DOHH2 (cell line): ENCODE measurements around the gene CD163L1.

Source experiments
- H3F3A ChIP-seq: fragments of 200-600 bp; sonication (generic), shearing (Covaris generic); 2 replicates; pipeline ENCODE4 v1.6.0; 2016; ENCODE audit warnings: antibody characterized with exemption, mild to moderate bottlenecking; ENCODE audit not compliant: control insufficient read depth, insufficient read depth
- H3K27ac ChIP-seq: fragments of 200-600 bp; sonication (generic); 2 replicates; pipeline ENCODE4 v1.5.1; 2014; ENCODE audit warnings: low read depth, mild to moderate bottlenecking, low read length, moderate library complexity
- H3K27me3 ChIP-seq: fragments of 200-600 bp; sonication (generic); 2 replicates; pipeline ENCODE4 v1.6.1; 2014; ENCODE audit warnings: mild to moderate bottlenecking, low read length, mixed read lengths; ENCODE audit not compliant: control insufficient read depth
- H3K36me3 ChIP-seq: fragments of 200-600 bp; sonication (generic); 2 replicates; pipeline ENCODE4 v1.6.1; 2014; ENCODE audit warnings: mild to moderate bottlenecking, low read length, moderate library complexity, mixed read lengths; ENCODE audit not compliant: control insufficient read depth
- H3K4me1 ChIP-seq: fragments of 200-600 bp; sonication (generic); 2 replicates; pipeline ENCODE4 v1.6.1; 2014; ENCODE audit warnings: mild to moderate bottlenecking, low read length, mixed read lengths; ENCODE audit not compliant: control insufficient read depth
- H3K4me2 ChIP-seq: fragments of 200-600 bp; sonication (generic); 2 replicates; pipeline ENCODE4 v1.6.0; 2014; ENCODE audit warnings: mild to moderate bottlenecking, low read length, moderate library complexity
- H3K4me3 ChIP-seq: fragments of 200-600 bp; sonication (generic); 2 replicates; pipeline ENCODE4 v1.5.1; 2014; ENCODE audit warnings: mild to moderate bottlenecking, low read length, mixed read lengths
- H3K79me2 ChIP-seq: fragments of 200-600 bp; sonication (generic); 2 replicates; pipeline ENCODE4 v1.6.1; 2014; ENCODE audit warnings: mild to moderate bottlenecking, low read length, mixed read lengths; ENCODE audit not compliant: control insufficient read depth
- H3K9me2 ChIP-seq: fragments of 200-600 bp; sonication (generic); replicated peaks from 2 replicates; pipeline ENCODE4 v1.6.1; 2014; ENCODE audit warnings: mild to moderate bottlenecking, low read length, mixed read lengths; ENCODE audit not compliant: control insufficient read depth
- H3K9me3 ChIP-seq: fragments of 200-600 bp; sonication (generic); 2 replicates; pipeline ENCODE4 v1.6.1; 2014; ENCODE audit warnings: antibody characterized with exemption, low read length, mixed read lengths; ENCODE audit not compliant: control insufficient read depth, insufficient read depth
- H4K20me1 ChIP-seq: fragments of 200-600 bp; sonication (generic); 2 replicates; pipeline ENCODE4 v1.6.0; 2014; ENCODE audit warnings: low read depth, mild to moderate bottlenecking, antibody characterized with exemption, low read length, moderate library complexity; ENCODE audit not compliant: control insufficient read depth, insufficient read depth
- CTCF ChIP-seq: fragments of 200-600 bp; sonication (generic); IDR thresholded peaks from one replicate; pipeline ENCODE4 v1.5.1; 2014; ENCODE audit warnings: antibody characterized with exemption, mild to moderate bottlenecking, low read depth, low read length; ENCODE audit not compliant: poor library complexity, severe bottlenecking
- EZH2phosphoT487 ChIP-seq: fragments of 200-600 bp; sonication (generic); IDR thresholded peaks from 2 replicates; pipeline ENCODE4 v1.6.1; 2017; ENCODE audit warnings: borderline replicate concordance, mild to moderate bottlenecking, antibody characterized with exemption, low read length, moderate library complexity, mixed read lengths

CD163L1 gene

GRCh38 chr12:7433276-7433822 is 10.6 kb downstream of the CD163L1 start:
- Histone ChIP-seq H3K4me1 (no peaks in the 10 kb centered on the region), H3K36me3 (no peaks in the 10 kb centered on the region), H3K9me3 (no peaks in the 10 kb centered on the region), H3K27me3 (no peaks in the 10 kb centered on the region), H3K27ac (no peak overlapping the region), H4K20me1 (no peaks in the 10 kb centered on the region), H3K9me2 (no peaks in the 10 kb centered on the region), H3K4me2 (no peak overlapping the region), H3F3A (no peaks in the 10 kb centered on the region), H3K79me2 (no peaks in the 10 kb centered on the region), H3K4me3 (no peak overlapping the region)
- TF ChIP-seq EZH2phosphoT487 (no peak), CTCF (no peak)

- H3K9me3 ChIP-seq = no peaks in the 10 kb centered on the region
- no peaks in the 10 kb centered on the region for H3F3A ChIP-seq
- H3K27me3 ChIP-seq = no peaks in the 10 kb centered on the region
- no peaks in the 10 kb centered on the region for H3K36me3 ChIP-seq
- no peaks in the 10 kb centered on the region for H3K9me2 ChIP-seq
- TF ChIP-seq EZH2phosphoT487 (no peak), CTCF (no peak)
- no peaks in the 10 kb centered on the region for H3K4me1 ChIP-seq
- H4K20me1 ChIP-seq = no peaks in the 10 kb centered on the region
- no peak overlapping the region for H3K4me2 ChIP-seq
- no peak overlapping the region for H3K27ac ChIP-seq
- H3K4me3 ChIP-seq = no peak overlapping the region
- H3K79me2 ChIP-seq = no peaks in the 10 kb centered on the region
Measured at GRCh38 chr12:7431993-7432685, 11.8 kb downstream of the CD163L1 start.

- Histone ChIP-seq H4K20me1 (no peaks in the 10 kb centered on the region), H3K4me3 (no peak overlapping the region), H3K4me1 (no peaks in the 10 kb centered on the region), H3K9me3 (no peaks in the 10 kb centered on the region), H3K9me2 (no peaks in the 10 kb centered on the region), H3K36me3 (no peaks in the 10 kb centered on the region), H3K27ac (no peak overlapping the region), H3F3A (no peaks in the 10 kb centered on the region), H3K4me2 (no peak overlapping the region), H3K79me2 (no peaks in the 10 kb centered on the region), H3K27me3 (no peaks in the 10 kb centered on the region)
- TF ChIP-seq EZH2phosphoT487 (no peak), CTCF (no peak)
Measured at GRCh38 chr12:7411343-7411742, 32.6 kb downstream of the CD163L1 start.
